Measurements from ENCODE around the gene HSPD1.

Gene HSPD1

GRCh38 chr2:197437380-197437779, 62.3 kb downstream of the HSPD1 start:
- DNase-seq = no peak

Data from hypothalamus (tissue), 51 donors.